Measurements from ENCODE around the gene HSD17B11.

Gene HSD17B11

DNA sequence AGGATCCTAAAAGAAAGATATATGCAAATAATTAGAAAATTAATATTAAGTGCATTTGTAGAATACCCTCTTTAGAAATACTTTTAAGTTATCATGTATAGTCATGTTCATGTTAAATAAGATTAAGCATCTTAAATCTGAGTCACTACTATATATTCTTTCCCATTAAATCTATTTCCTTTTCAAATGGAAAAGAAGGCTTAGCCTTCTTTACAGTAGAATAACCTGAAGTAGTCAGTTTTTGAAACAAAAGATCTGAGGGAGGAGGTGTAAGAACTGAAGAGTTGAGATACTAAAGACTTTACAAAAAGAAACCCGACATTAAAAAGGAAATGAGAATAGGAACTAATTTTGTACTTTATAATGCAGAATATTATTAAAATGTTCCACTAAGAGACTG lies 53.6 kb downstream of the HSD17B11 start:
- no peak overlapping the region for H3K4me3 ChIP-seq (ENCODE audit: low read length)
- TF ChIP-seq, protein P1, sequence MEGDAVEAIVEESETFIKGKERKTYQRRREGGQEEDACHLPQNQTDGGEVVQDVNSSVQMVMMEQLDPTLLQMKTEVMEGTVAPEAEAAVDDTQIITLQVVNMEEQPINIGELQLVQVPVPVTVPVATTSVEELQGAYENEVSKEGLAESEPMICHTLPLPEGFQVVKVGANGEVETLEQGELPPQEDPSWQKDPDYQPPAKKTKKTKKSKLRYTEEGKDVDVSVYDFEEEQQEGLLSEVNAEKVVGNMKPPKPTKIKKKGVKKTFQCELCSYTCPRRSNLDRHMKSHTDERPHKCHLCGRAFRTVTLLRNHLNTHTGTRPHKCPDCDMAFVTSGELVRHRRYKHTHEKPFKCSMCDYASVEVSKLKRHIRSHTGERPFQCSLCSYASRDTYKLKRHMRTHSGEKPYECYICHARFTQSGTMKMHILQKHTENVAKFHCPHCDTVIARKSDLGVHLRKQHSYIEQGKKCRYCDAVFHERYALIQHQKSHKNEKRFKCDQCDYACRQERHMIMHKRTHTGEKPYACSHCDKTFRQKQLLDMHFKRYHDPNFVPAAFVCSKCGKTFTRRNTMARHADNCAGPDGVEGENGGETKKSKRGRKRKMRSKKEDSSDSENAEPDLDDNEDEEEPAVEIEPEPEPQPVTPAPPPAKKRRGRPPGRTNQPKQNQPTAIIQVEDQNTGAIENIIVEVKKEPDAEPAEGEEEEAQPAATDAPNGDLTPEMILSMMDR (conservative IDR thresholded peaks at IDR 0.05; ENCODE audit: low read depth, low read length): no peak
- DNase-seq (ENCODE audit: low read depth): no peak

DNA sequence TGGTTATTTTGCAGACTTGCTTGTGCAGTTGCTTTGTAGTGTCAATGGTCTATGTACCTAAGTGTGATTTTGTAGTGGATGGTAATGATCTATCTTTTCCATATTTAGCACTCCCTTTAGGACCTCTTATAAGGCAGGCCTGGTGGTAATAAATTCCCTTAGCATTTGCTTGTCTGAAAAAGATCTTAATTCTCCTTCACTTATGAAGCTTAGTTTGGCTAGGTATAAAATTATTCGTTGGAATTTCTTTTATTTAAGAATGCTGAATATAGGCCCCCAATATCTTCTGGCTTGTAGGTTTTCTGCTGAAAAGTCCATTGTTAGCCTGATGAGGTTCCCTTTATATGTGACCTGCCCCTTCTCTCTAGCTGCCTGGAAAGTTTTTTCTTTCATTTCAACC lies 57.7 kb downstream of the HSD17B11 start:
- TF ChIP-seq, protein P1 (conservative IDR thresholded peaks at IDR 0.05; ENCODE audit: low read depth, low read length): no peak
- H3K4me3 ChIP-seq (ENCODE audit: low read length): no peak overlapping the region
- no peak for DNase-seq (ENCODE audit: low read depth)

DNA sequence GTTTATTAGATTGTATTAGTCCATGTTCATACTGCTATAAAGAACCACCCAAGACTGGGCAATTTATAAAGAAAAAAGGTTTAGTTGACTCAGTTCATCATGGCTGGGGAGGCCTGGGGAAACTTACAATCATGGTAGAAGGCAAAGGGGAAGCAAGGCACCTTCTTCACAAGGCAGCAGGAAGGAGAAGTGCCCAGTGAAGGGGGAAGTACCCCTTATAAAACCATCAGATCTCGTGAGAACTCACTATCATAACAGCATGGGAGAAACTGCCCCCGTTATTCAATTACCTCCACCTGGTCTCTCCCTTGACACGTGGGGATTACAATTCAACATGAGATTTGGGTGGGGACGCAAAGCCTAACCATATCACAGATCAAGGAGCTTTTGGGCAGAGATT lies 60.2 kb downstream of the HSD17B11 start:
- no peak overlapping the region for H3K4me3 ChIP-seq (ENCODE audit: low read length)
- no peak for DNase-seq (ENCODE audit: low read depth)
- TF ChIP-seq, protein P1 (conservative IDR thresholded peaks at IDR 0.05; ENCODE audit: low read depth, low read length): no peak

DNA sequence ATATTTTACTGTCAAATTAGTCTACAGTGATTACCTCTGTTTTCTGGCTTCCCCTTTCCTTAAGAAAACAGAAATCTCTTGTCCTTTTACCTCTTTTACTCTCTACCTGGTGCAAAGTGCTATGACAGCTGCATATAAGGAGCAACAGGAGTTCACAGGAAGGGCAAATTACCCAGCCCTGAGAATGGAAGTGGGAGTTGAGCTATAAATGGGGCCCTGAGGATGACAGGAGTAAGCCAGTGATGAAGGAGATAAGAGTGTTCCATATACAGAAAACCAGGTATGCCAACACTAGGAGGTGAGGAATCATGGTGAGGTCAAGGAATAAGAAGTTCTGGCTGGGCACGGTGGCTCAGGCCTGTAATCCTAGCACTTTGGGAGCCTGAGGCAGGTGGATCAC lies 63.9 kb downstream of the HSD17B11 start:
- no peak for DNase-seq (ENCODE audit: low read depth)
- H3K4me3 ChIP-seq (ENCODE audit: low read length): no peak overlapping the region
- TF ChIP-seq, protein P1 (conservative IDR thresholded peaks at IDR 0.05; ENCODE audit: low read depth, low read length): no peak

DNA sequence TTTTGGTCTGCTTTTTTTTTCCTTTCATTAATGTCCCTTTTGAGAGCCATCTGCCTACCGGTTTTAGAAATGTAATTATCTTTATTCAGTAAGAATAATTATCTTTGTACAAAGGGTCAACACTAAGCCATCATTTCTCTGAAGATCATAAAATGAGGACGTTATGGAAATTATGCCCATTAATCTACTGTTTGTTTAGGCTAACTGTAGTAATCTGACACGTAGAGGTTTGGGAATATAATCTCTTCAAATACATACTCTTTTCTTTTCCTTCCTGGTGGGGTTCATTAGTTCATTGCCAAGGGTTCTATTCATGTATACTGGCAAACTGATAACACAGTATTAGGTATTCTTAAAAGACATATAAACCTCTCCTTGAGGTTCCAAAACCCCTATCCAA lies 64.5 kb downstream of the HSD17B11 start:
- H3K4me3 ChIP-seq (ENCODE audit: low read length): no peak overlapping the region
- TF ChIP-seq, protein P1 (conservative IDR thresholded peaks at IDR 0.05; ENCODE audit: low read depth, low read length): no peak

DNA sequence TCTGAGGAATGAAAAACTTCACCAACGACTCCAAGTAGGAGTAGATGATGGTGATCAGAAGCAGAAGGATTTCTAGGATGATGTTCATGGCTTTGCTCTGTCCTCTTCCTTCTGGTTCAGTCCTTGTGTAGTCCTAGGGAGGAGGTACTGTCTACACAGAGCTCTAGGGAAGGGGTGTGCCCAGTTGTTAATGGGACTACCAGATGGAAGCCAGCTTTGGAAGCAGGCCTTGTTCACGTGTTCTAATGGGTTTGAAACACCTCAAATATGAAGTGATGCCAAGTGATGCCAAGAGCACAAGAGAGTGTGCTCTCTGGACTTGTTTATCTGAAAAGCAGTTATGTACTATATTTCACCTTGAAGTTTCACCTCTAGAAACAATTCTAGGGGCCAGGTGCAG lies 68.2 kb downstream of the HSD17B11 start, which contains the start of gene HSD17B13:
Gene HSD17B13, minus strand, starts transcription at position 129 of the 400 bp plus-strand sequence. Its CDS starts 41 bp downstream, at position 88.
- no peak within 1 kb of the TSS for H3K4me3 ChIP-seq (ENCODE audit: low read length)
- TF ChIP-seq, protein P1 (conservative IDR thresholded peaks at IDR 0.05; ENCODE audit: low read depth, low read length): no peak
- DNase-seq (ENCODE audit: low read depth): no peak

More for the DNA sequence above, 64.5 kb downstream of the HSD17B11 start:
- no peak for DNase-seq (ENCODE audit: low read depth)

DNA sequence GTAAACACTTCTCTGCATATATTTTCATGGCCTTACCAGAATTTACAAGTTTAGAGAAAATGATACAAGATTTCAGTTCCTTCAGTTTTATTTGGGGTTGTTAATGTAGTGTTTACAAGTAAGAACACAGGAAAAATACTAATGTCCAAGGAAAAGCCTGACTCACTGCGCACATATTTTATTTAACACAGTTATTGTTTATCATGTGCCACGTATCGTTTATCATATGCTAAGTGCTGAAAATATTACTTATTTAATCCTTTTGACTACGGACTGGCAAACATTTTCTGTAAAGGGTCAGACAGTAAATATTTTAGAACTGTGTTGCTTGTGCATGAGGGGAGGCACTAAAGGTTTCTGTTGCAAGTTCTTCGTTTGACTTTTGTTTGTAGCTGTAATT lies 69.1 kb downstream of the HSD17B11 start:
- DNase-seq (ENCODE audit: low read depth): no peak
- H3K4me3 ChIP-seq (ENCODE audit: low read length): no peak overlapping the region
- TF ChIP-seq, protein P1 (conservative IDR thresholded peaks at IDR 0.05; ENCODE audit: low read depth, low read length): no peak
